ENCODE measurements around the gene FGG. TPM values are rescaled to one million over a fixed set of nuclear protein-coding genes. Genes with fewer than 3 reads are reported as not detected.

Gene FGG
- total and polyA plus RNA-seq, 2 of the 13 experiments (the other 11 are each of a cell fraction or from before 2014, with no cell fraction given), result 1,037 to 2,423 TPM

GRCh38 chr4:154560824-154561231 lies 51.6 kb downstream of the FGG start (continued):
- TF ChIP-seq JUNB (CRISPR knock-in tag; IDR thresholded peaks at IDR 0.05; ENCODE audit: borderline replicate concordance) (peak; percentile 78; the same call in 1 of the 2 replicates), HCFC1 (IDR thresholded peaks at IDR 0.05; ENCODE audit: low read depth, low read length) (no peak), SNAPC4 (CRISPR knock-in tag; IDR thresholded peaks at IDR 0.05) (no peak), ZNF768 (CRISPR knock-in tag; IDR thresholded peaks at IDR 0.05) (no peak), NFIB (CRISPR knock-in tag; IDR thresholded peaks at IDR 0.05; ENCODE audit: borderline replicate concordance) (no peak), NCOR1 (IDR thresholded peaks at IDR 0.05; ENCODE audit: borderline replicate concordance, low read length) (0 out of 2 replicates have a peak, but pooled peaks have one; percentile 13), ZFP90 (CRISPR knock-in tag; IDR thresholded peaks at IDR 0.05; ENCODE audit: borderline replicate concordance) (0 out of 2 replicates have a peak, but pooled peaks have one; percentile 0), ZNF850 (CRISPR knock-in tag; conservative IDR thresholded peaks at IDR 0.05) (no peak), SKI (IDR thresholded peaks at IDR 0.05; ENCODE audit: partially characterized antibody) (peak; percentile 97), TSC22D2 (CRISPR knock-in tag; IDR thresholded peaks at IDR 0.05; ENCODE audit: borderline replicate concordance) (no peak), GABPB1 (CRISPR knock-in tag; IDR thresholded peaks at IDR 0.05) (no peak), PITX1 (CRISPR knock-in tag; IDR thresholded peaks at IDR 0.05) (no peak), ZNF678 (CRISPR knock-in tag; IDR thresholded peaks at IDR 0.05) (no peak), ZBTB1 (CRISPR knock-in tag; IDR thresholded peaks at IDR 0.05; ENCODE audit: borderline replicate concordance) (no peak), THYN1 (CRISPR knock-in tag; IDR thresholded peaks at IDR 0.05; ENCODE audit: borderline replicate concordance, low read depth) (no peak), FOXA3 (CRISPR knock-in tag; IDR thresholded peaks at IDR 0.05) (peak; percentile 86)
- TF ChIP-seq, protein P1, sequence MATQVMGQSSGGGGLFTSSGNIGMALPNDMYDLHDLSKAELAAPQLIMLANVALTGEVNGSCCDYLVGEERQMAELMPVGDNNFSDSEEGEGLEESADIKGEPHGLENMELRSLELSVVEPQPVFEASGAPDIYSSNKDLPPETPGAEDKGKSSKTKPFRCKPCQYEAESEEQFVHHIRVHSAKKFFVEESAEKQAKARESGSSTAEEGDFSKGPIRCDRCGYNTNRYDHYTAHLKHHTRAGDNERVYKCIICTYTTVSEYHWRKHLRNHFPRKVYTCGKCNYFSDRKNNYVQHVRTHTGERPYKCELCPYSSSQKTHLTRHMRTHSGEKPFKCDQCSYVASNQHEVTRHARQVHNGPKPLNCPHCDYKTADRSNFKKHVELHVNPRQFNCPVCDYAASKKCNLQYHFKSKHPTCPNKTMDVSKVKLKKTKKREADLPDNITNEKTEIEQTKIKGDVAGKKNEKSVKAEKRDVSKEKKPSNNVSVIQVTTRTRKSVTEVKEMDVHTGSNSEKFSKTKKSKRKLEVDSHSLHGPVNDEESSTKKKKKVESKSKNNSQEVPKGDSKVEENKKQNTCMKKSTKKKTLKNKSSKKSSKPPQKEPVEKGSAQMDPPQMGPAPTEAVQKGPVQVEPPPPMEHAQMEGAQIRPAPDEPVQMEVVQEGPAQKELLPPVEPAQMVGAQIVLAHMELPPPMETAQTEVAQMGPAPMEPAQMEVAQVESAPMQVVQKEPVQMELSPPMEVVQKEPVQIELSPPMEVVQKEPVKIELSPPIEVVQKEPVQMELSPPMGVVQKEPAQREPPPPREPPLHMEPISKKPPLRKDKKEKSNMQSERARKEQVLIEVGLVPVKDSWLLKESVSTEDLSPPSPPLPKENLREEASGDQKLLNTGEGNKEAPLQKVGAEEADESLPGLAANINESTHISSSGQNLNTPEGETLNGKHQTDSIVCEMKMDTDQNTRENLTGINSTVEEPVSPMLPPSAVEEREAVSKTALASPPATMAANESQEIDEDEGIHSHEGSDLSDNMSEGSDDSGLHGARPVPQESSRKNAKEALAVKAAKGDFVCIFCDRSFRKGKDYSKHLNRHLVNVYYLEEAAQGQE (IDR thresholded peaks at IDR 0.05; ENCODE audit: borderline replicate concordance in 1 of 2, low read depth in 1 of 2, low read length in 2 of 2), result peak in 1 of 2 experiments; percentile 47; a peak in 1 of 4 replicates

All from HepG2 (cell line).